ENCODE results near the gene ZNF665.
"Not testable (repeated sequence)": the region's sequence is repeated elsewhere in the genome, so short reads cannot be mapped to it uniquely, and the experiment has no call there.

Gene ZNF665

GRCh38 chr19:53192771-53193534, at the start of gene ZNF665:
ZNF665 (minus strand) TSS chr19:53193358; CDS start chr19:53182898, 10,460 bp downstream.
- DNase-seq (ENCODE audit: low read depth in 1 of 2, low spot score in 1 of 2), result peak; percentile 33 to 81

- no peak for DNase-seq (ENCODE audit: low read depth in 1 of 2, low spot score in 1 of 2)
Measured at GRCh38 chr19:53237114-53237777, 44.1 kb upstream of the ZNF665 start.

- DNase-seq (ENCODE audit: low read depth in 1 of 2, low spot score in 1 of 2), result no peak
Measured at GRCh38 chr19:53224606-53225005, 31.4 kb upstream of the ZNF665 start.

- not testable (repeated sequence) for DNase-seq (ENCODE audit: low read depth in 1 of 2, low spot score in 1 of 2)
Measured at GRCh38 chr19:53222716-53223115, 29.6 kb upstream of the ZNF665 start.

GRCh38 chr19:53212703-53213320, 19.7 kb upstream of the ZNF665 start:
- no peak for DNase-seq (ENCODE audit: low read depth in 1 of 2, low spot score in 1 of 2)

GRCh38 chr19:53211554-53211953, 18.4 kb upstream of the ZNF665 start:
- not testable (repeated sequence) for DNase-seq (ENCODE audit: low read depth in 1 of 2, low spot score in 1 of 2)

GRCh38 chr19:53196777-53197396, 3.7 kb upstream of the ZNF665 start:
- DNase-seq (ENCODE audit: low read depth in 1 of 2, low spot score in 1 of 2), result peak; percentile 93 to 96

- peak; percentile 24 to 66 for DNase-seq (ENCODE audit: low read depth in 1 of 2, low spot score in 1 of 2)
Measured at GRCh38 chr19:53195265-53195903, 2.2 kb upstream of the ZNF665 start.

GRCh38 chr19:53193535-53194222, 521 bp upstream of the ZNF665 start:
- no peak for DNase-seq (ENCODE audit: low read depth in 1 of 2, low spot score in 1 of 2)

- DNase-seq (ENCODE audit: low read depth in 1 of 2, low spot score in 1 of 2), result no peak
Measured at GRCh38 chr19:53190253-53190652, 2.9 kb downstream of the ZNF665 start.

- not testable (repeated sequence) for DNase-seq (ENCODE audit: low read depth in 1 of 2, low spot score in 1 of 2)
Measured at GRCh38 chr19:53189691-53190198, 3.4 kb downstream of the ZNF665 start.

- DNase-seq (ENCODE audit: low read depth in 1 of 2, low spot score in 1 of 2), result not testable (repeated sequence)
Measured at GRCh38 chr19:53185155-53185882, 7.8 kb downstream of the ZNF665 start.

- no peak for DNase-seq (ENCODE audit: low read depth in 1 of 2, low spot score in 1 of 2)
Measured at GRCh38 chr19:53183146-53183764, 9.9 kb downstream of the ZNF665 start.

- DNase-seq (ENCODE audit: low read depth in 1 of 2, low spot score in 1 of 2), result no peak
Measured at GRCh38 chr19:53182202-53182601, 11.0 kb downstream of the ZNF665 start.

GRCh38 chr19:53177986-53178385, 15.2 kb downstream of the ZNF665 start:
- DNase-seq (ENCODE audit: low read depth in 1 of 2, low spot score in 1 of 2), result no peak

GRCh38 chr19:53172889-53173288, 20.3 kb downstream of the ZNF665 start:
- no peak for DNase-seq (ENCODE audit: low read depth in 1 of 2, low spot score in 1 of 2)

GRCh38 chr19:53165691-53166091, 27.5 kb downstream of the ZNF665 start:
- DNase-seq (ENCODE audit: low read depth in 1 of 2, low spot score in 1 of 2), result no peak

- no peak for DNase-seq (ENCODE audit: low read depth in 1 of 2, low spot score in 1 of 2)
Measured at GRCh38 chr19:53161123-53161522, 32.0 kb downstream of the ZNF665 start.

- no peak for DNase-seq (ENCODE audit: low read depth in 1 of 2, low spot score in 1 of 2)
Measured at GRCh38 chr19:53160350-53160749, 32.8 kb downstream of the ZNF665 start.
